HPDE6-E6E7 (cell line): Measurements from ENCODE around the gene RPL14.
"Not testable (repeated sequence)": the region's sequence is repeated elsewhere in the genome, so short reads cannot be mapped to it uniquely, and the experiment has no call there.

Source experiments
- DNase-seq: peaks from one replicate; pipeline ENCODE4 v3.0.0; 2011; ENCODE audit warnings: missing footprints; ENCODE audit errors: extremely low spot score

Gene RPL14

GRCh38 chr3:40456940-40457823, at the start of gene RPL14:
RPL14 (plus strand) TSS chr3:40457339; CDS start chr3:40457472, 133 bp downstream.
- DNase-seq: peak; percentile 48

- no peak for DNase-seq
Measured at GRCh38 chr3:40407611-40408010, 49.5 kb upstream of the RPL14 start.

GRCh38 chr3:40414270-40414669, 42.9 kb upstream of the RPL14 start:
- no peak for DNase-seq

GRCh38 chr3:40417845-40418543, 39.1 kb upstream of the RPL14 start:
- DNase-seq: peak; percentile 58

- no peak for DNase-seq
Measured at GRCh38 chr3:40422861-40423260, 34.3 kb upstream of the RPL14 start.

- no peak for DNase-seq
Measured at GRCh38 chr3:40427045-40427669, 30.0 kb upstream of the RPL14 start.

GRCh38 chr3:40432793-40433192, 24.3 kb upstream of the RPL14 start:
- DNase-seq: no peak

GRCh38 chr3:40437889-40438288, 19.2 kb upstream of the RPL14 start:
- no peak for DNase-seq

- no peak for DNase-seq
Measured at GRCh38 chr3:40445062-40445461, 12.1 kb upstream of the RPL14 start.

GRCh38 chr3:40445880-40446279, 11.3 kb upstream of the RPL14 start:
- no peak for DNase-seq

- DNase-seq: no peak
Measured at GRCh38 chr3:40450438-40450837, 6.7 kb upstream of the RPL14 start.

GRCh38 chr3:40451551-40451950, 5.6 kb upstream of the RPL14 start:
- no peak for DNase-seq

GRCh38 chr3:40452057-40452456, 5.1 kb upstream of the RPL14 start:
- DNase-seq: no peak

- no peak for DNase-seq
Measured at GRCh38 chr3:40452562-40452875, 4.6 kb upstream of the RPL14 start.

- peak; percentile 85 for DNase-seq
Measured at GRCh38 chr3:40452876-40453730, 4.0 kb upstream of the RPL14 start.

GRCh38 chr3:40453933-40454332, 3.2 kb upstream of the RPL14 start:
- DNase-seq: no peak

- DNase-seq: no peak
Measured at GRCh38 chr3:40455328-40455727, 1.8 kb upstream of the RPL14 start.

- DNase-seq: no peak
Measured at GRCh38 chr3:40456279-40456939, 730 bp upstream of the RPL14 start.

GRCh38 chr3:40458473-40458872, 1.3 kb downstream of the RPL14 start:
- DNase-seq: no peak

GRCh38 chr3:40460481-40460880, 3.3 kb downstream of the RPL14 start:
- not testable (repeated sequence) for DNase-seq

GRCh38 chr3:40461161-40461560, 4.0 kb downstream of the RPL14 start:
- no peak for DNase-seq
